ENCODE measurements around the gene ZNF335. TPM values are rescaled to one million over a fixed set of nuclear protein-coding genes. Genes with fewer than 3 reads are reported as not detected.

ZNF335 gene
- total and polyA plus RNA-seq, 2 of the 13 experiments (the other 11 are each of a cell fraction or from before 2014, with no cell fraction given) = 9.7 to 13.7 TPM

- TF ChIP-seq ZHX2 (IDR thresholded peaks at IDR 0.05; ENCODE audit: low read depth) (no peak), ZHX2 (CRISPR knock-in tag; IDR thresholded peaks at IDR 0.05; ENCODE audit: borderline replicate concordance) (no peak), ADNP (CRISPR knock-in tag; IDR thresholded peaks at IDR 0.05) (no peak)
Measured at GRCh38 chr20:45947110-45947866, 24.7 kb downstream of the ZNF335 start (continued).

Measured in HepG2 (cell line).